ENCODE data around the gene RNF215. TPM values are rescaled to one million over a fixed set of nuclear protein-coding genes. Genes with fewer than 3 reads are reported as not detected.

The RNF215 gene
- total and polyA plus RNA-seq, 2 experiments from 2014 or later: 7.2 to 18.1 TPM

- Histone ChIP-seq H3K4me2 (peak overlapping the region; percentile 89), H3K4me3 (no peak overlapping the region), H4K20me1 (ENCODE audit: insufficient read depth, poor library complexity, severe bottlenecking) (peaks cover 40% of the 10 kb centered on the region), H3K27ac (no peak overlapping the region), H3K79me2 (peaks cover 62% of the 10 kb centered on the region), H3K9me3 (ENCODE audit: low read depth) (no peaks in the 10 kb centered on the region), H3K4me1 (ENCODE audit: insufficient read depth) (peaks cover 19% of the 10 kb centered on the region), H3K9me2 (replicated peaks; ENCODE audit: insufficient read depth) (no peaks in the 10 kb centered on the region), H3K27me3 (no peaks in the 10 kb centered on the region), H3K36me3 (replicated peaks; ENCODE audit: insufficient read depth, low read depth) (no peaks in the 10 kb centered on the region), H2AFZ (no peak overlapping the region)
- WGBS (ENCODE audit: low lambda C conversion rate, missing lambda C conversion rate): 81% methylated on average over 5 of the region's 5 CpGs
- no peak for TF ChIP-seq CTCF (IDR thresholded peaks at IDR 0.05; ENCODE audit: poor library complexity)
- TF ChIP-seq EZH2phosphoT487 (IDR thresholded peaks at IDR 0.05; ENCODE audit: low read depth, severe bottlenecking, unreplicated experiment): no peak
- TF ChIP-seq EZH2 (IDR thresholded peaks at IDR 0.05; ENCODE audit: borderline replicate concordance): no peak
- DNase-seq (ENCODE audit: low spot score): no peak
Observed at GRCh38 chr22:30354644-30355043, 32.6 kb downstream of the RNF215 start.

- no peak for DNase-seq (ENCODE audit: low spot score)
- H3K4me2 ChIP-seq: no peak overlapping the region
- no peaks in the 10 kb centered on the region for H3K36me3 ChIP-seq (replicated peaks; ENCODE audit: insufficient read depth, low read depth)
- no peak overlapping the region for H3K4me3 ChIP-seq
- no peak for TF ChIP-seq EZH2phosphoT487 (IDR thresholded peaks at IDR 0.05; ENCODE audit: low read depth, severe bottlenecking, unreplicated experiment)
- no peak for TF ChIP-seq CTCF (IDR thresholded peaks at IDR 0.05; ENCODE audit: poor library complexity)
- H3K9me2 ChIP-seq (replicated peaks; ENCODE audit: insufficient read depth): no peaks in the 10 kb centered on the region
- no peak overlapping the region for H3K27ac ChIP-seq
- H3K4me1 ChIP-seq (ENCODE audit: insufficient read depth): peaks cover 26% of the 10 kb centered on the region
- no peaks in the 10 kb centered on the region for H3K27me3 ChIP-seq
- no peaks in the 10 kb centered on the region for H3K9me3 ChIP-seq (ENCODE audit: low read depth)
- peaks cover 94% of the 10 kb centered on the region for H3K79me2 ChIP-seq
- H2AFZ ChIP-seq: no peak overlapping the region
- peaks cover 64% of the 10 kb centered on the region for H4K20me1 ChIP-seq (ENCODE audit: insufficient read depth, poor library complexity, severe bottlenecking)
- 95% methylated on average over 3 of the region's 3 CpGs for WGBS (ENCODE audit: low lambda C conversion rate, missing lambda C conversion rate)
Observed at GRCh38 chr22:30351226-30351625, 36.0 kb downstream of the RNF215 start.

- peaks cover 40% of the 10 kb centered on the region for H4K20me1 ChIP-seq (ENCODE audit: insufficient read depth, poor library complexity, severe bottlenecking)
- no peak overlapping the region for H2AFZ ChIP-seq
- peak overlapping the region; percentile 33 for H3K4me2 ChIP-seq
- H3K4me3 ChIP-seq: no peak overlapping the region
- TF ChIP-seq EZH2phosphoT487 (IDR thresholded peaks at IDR 0.05; ENCODE audit: low read depth, severe bottlenecking, unreplicated experiment): no peak
- no peak for TF ChIP-seq EZH2 (IDR thresholded peaks at IDR 0.05; ENCODE audit: borderline replicate concordance)
- no peak for TF ChIP-seq CTCF (IDR thresholded peaks at IDR 0.05; ENCODE audit: poor library complexity)
- H3K4me1 ChIP-seq (ENCODE audit: insufficient read depth): peaks cover 6% of the 10 kb centered on the region
- H3K9me2 ChIP-seq (replicated peaks; ENCODE audit: insufficient read depth): no peaks in the 10 kb centered on the region
- peaks cover 4% of the 10 kb centered on the region for H3K36me3 ChIP-seq (replicated peaks; ENCODE audit: insufficient read depth, low read depth)
- peak overlapping the region; percentile 72 for H3K27ac ChIP-seq
- H3K79me2 ChIP-seq: peaks cover 74% of the 10 kb centered on the region
- no peaks in the 10 kb centered on the region for H3K27me3 ChIP-seq
- DNase-seq (ENCODE audit: low spot score): no peak
- H3K9me3 ChIP-seq (ENCODE audit: low read depth): no peaks in the 10 kb centered on the region
- 76% methylated on average over 4 of the region's 4 CpGs for WGBS (ENCODE audit: low lambda C conversion rate, missing lambda C conversion rate)
Observed at GRCh38 chr22:30348809-30349208, 38.4 kb downstream of the RNF215 start.

GRCh38 chr22:30348404-30348803 is 38.8 kb downstream of the RNF215 start:
- Histone ChIP-seq H3K4me2 (no peak overlapping the region), H3K9me3 (ENCODE audit: low read depth) (no peaks in the 10 kb centered on the region), H3K27ac (peak overlapping the region; percentile 72), H4K20me1 (ENCODE audit: insufficient read depth, poor library complexity, severe bottlenecking) (peaks cover 36% of the 10 kb centered on the region), H3K9me2 (replicated peaks; ENCODE audit: insufficient read depth) (no peaks in the 10 kb centered on the region), H3K4me1 (ENCODE audit: insufficient read depth) (peaks cover 6% of the 10 kb centered on the region), H3K36me3 (replicated peaks; ENCODE audit: insufficient read depth, low read depth) (peaks cover 4% of the 10 kb centered on the region), H3K79me2 (peaks cover 70% of the 10 kb centered on the region), H3K4me3 (no peak overlapping the region), H3K27me3 (no peaks in the 10 kb centered on the region), H2AFZ (no peak overlapping the region)
- no peak for TF ChIP-seq CTCF (IDR thresholded peaks at IDR 0.05; ENCODE audit: poor library complexity)
- TF ChIP-seq EZH2 (IDR thresholded peaks at IDR 0.05; ENCODE audit: borderline replicate concordance): no peak
- TF ChIP-seq EZH2phosphoT487 (IDR thresholded peaks at IDR 0.05; ENCODE audit: low read depth, severe bottlenecking, unreplicated experiment): no peak
- DNase-seq (ENCODE audit: low spot score): no peak
- WGBS (ENCODE audit: low lambda C conversion rate, missing lambda C conversion rate): 85% methylated on average over 4 of the region's 4 CpGs

All from hepatocyte (in vitro differentiated cells).